ENCODE data around the gene HLTF.

The HLTF gene

DNA sequence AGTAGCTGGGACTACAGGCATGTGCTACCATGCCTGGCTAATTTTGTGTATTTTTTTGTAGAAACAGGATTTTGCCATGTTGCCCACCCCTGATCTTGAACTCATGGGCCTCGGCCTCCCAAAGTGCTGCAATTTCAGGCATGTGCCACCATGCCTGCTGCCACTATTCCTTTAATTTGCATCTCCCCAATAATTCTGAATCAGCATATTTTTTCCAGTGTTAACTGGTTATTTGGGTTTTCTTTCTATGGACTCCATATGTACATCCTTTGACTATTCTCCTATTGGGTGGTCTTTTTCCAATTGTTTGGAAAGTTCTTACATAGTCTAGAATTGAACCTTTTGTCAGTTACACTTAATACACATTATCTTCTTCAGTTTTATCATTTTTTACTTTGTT lies 28.1 kb downstream of the HLTF start:
- H3K27ac ChIP-seq (ENCODE audit: low read depth in 2 of 2, low read length in 2 of 2) = no peak overlapping the region
- no peaks in the 10 kb centered on the region for H3K27me3 ChIP-seq (ENCODE audit: control insufficient read depth in 2 of 2, insufficient read depth in 2 of 2, low read length in 2 of 2)
- no peak overlapping the region for H3K9ac ChIP-seq (ENCODE audit: low read depth in 1 of 2, low read length in 2 of 2)
- H3K4me1 ChIP-seq (ENCODE audit: control insufficient read depth in 2 of 2, insufficient read depth in 2 of 2, low read length in 2 of 2) = no peaks in the 10 kb centered on the region
- H3K9me3 ChIP-seq (ENCODE audit: control insufficient read depth in 2 of 2, low read length in 2 of 2) = no peaks in the 10 kb centered on the region
- H3K36me3 ChIP-seq (ENCODE audit: control insufficient read depth in 2 of 2, insufficient read depth in 2 of 2, low read length in 2 of 2) = peaks cover 0 to 8% of the 10 kb centered on the region in 2 donors
- no peak overlapping the region for H3K4me3 ChIP-seq (ENCODE audit: low read length in 2 of 2)

GRCh38 chr3:149055575-149055974 lies 30.8 kb downstream of the HLTF start:
- Histone ChIP-seq H3K4me3 (ENCODE audit: low read length in 2 of 2) (no peak overlapping the region), H3K9ac (ENCODE audit: low read depth in 1 of 2, low read length in 2 of 2) (no peak overlapping the region), H3K27me3 (ENCODE audit: control insufficient read depth in 2 of 2, insufficient read depth in 2 of 2, low read length in 2 of 2) (no peaks in the 10 kb centered on the region), H3K9me3 (ENCODE audit: control insufficient read depth in 2 of 2, low read length in 2 of 2) (no peaks in the 10 kb centered on the region), H3K27ac (ENCODE audit: low read depth in 2 of 2, low read length in 2 of 2) (no peak overlapping the region), H3K36me3 (ENCODE audit: control insufficient read depth in 2 of 2, insufficient read depth in 2 of 2, low read length in 2 of 2) (peaks cover 0 to 12% of the 10 kb centered on the region in 2 donors), H3K4me1 (ENCODE audit: control insufficient read depth in 2 of 2, insufficient read depth in 2 of 2, low read length in 2 of 2) (no peaks in the 10 kb centered on the region)

- Histone ChIP-seq H3K4me1 (ENCODE audit: control insufficient read depth in 2 of 2, insufficient read depth in 2 of 2, low read length in 2 of 2) (no peaks in the 10 kb centered on the region), H3K9me3 (ENCODE audit: control insufficient read depth in 2 of 2, low read length in 2 of 2) (no peaks in the 10 kb centered on the region), H3K27me3 (ENCODE audit: control insufficient read depth in 2 of 2, insufficient read depth in 2 of 2, low read length in 2 of 2) (no peaks in the 10 kb centered on the region), H3K9ac (ENCODE audit: low read depth in 1 of 2, low read length in 2 of 2) (no peak overlapping the region), H3K36me3 (ENCODE audit: control insufficient read depth in 2 of 2, insufficient read depth in 2 of 2, low read length in 2 of 2) (peaks cover 2 to 5% of the 10 kb centered on the region in 2 donors), H3K4me3 (ENCODE audit: low read length in 2 of 2) (no peak overlapping the region), H3K27ac (ENCODE audit: low read depth in 2 of 2, low read length in 2 of 2) (no peak overlapping the region)
Measured at GRCh38 chr3:149044339-149045083, 41.8 kb downstream of the HLTF start.

GRCh38 chr3:149042789-149043386 lies 43.4 kb downstream of the HLTF start:
- no peak overlapping the region for H3K4me3 ChIP-seq (ENCODE audit: low read length in 2 of 2)
- no peak overlapping the region for H3K9ac ChIP-seq (ENCODE audit: low read depth in 1 of 2, low read length in 2 of 2)
- no peak overlapping the region for H3K27ac ChIP-seq (ENCODE audit: low read depth in 2 of 2, low read length in 2 of 2)
- no peaks in the 10 kb centered on the region for H3K27me3 ChIP-seq (ENCODE audit: control insufficient read depth in 2 of 2, insufficient read depth in 2 of 2, low read length in 2 of 2)
- H3K4me1 ChIP-seq (ENCODE audit: control insufficient read depth in 2 of 2, insufficient read depth in 2 of 2, low read length in 2 of 2) = no peaks in the 10 kb centered on the region
- H3K36me3 ChIP-seq (ENCODE audit: control insufficient read depth in 2 of 2, insufficient read depth in 2 of 2, low read length in 2 of 2) = peaks cover 1 to 3% of the 10 kb centered on the region in 2 donors
- no peaks in the 10 kb centered on the region for H3K9me3 ChIP-seq (ENCODE audit: control insufficient read depth in 2 of 2, low read length in 2 of 2)

DNA sequence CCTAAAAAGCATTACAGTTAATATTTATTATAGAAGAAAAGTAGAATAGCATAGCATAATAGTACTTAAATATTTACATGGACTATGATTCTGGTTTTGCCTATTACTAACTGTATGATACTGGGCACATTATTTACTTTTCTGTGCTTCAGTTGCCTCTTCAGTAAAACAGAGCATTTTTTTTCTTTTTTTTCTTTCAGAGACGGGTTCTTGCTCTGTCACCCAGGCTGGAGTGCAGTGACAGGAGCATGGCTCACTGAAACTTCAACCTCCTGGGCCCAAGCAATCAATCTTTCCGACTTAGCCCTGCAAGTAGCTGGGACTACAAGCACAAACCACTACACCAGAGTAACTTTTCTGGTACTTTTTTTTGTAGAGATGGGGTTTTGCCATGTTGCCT lies 48.0 kb downstream of the HLTF start:
- H3K9me3 ChIP-seq (ENCODE audit: control insufficient read depth in 2 of 2, low read length in 2 of 2) = no peaks in the 10 kb centered on the region
- H3K27me3 ChIP-seq (ENCODE audit: control insufficient read depth in 2 of 2, insufficient read depth in 2 of 2, low read length in 2 of 2) = no peaks in the 10 kb centered on the region
- no peak overlapping the region for H3K9ac ChIP-seq (ENCODE audit: low read depth in 1 of 2, low read length in 2 of 2)
- H3K4me1 ChIP-seq (ENCODE audit: control insufficient read depth in 2 of 2, insufficient read depth in 2 of 2, low read length in 2 of 2) = no peaks in the 10 kb centered on the region
- H3K27ac ChIP-seq (ENCODE audit: low read depth in 2 of 2, low read length in 2 of 2) = no peak overlapping the region
- no peak overlapping the region for H3K4me3 ChIP-seq (ENCODE audit: low read length in 2 of 2)
- peaks cover 0 to 8% of the 10 kb centered on the region in 2 donors for H3K36me3 ChIP-seq (ENCODE audit: control insufficient read depth in 2 of 2, insufficient read depth in 2 of 2, low read length in 2 of 2)

DNA sequence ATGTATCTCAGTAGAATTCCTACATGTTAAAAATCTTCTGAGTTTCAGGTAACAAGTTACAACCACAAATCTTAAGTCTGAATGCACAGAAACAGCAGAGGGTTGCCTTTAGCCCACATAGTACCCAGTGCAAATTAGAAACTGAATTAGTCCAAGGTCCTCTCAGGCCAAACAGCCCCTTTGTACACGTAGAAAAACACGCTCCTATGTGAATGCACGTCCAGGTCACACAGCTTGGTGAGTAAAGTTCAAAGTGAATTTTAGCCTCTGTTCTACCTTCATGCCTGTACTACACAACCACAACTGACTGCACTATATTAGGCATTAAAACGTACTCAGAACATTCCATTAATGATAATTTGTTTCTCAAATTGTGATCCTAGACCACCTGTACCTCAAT lies 48.6 kb downstream of the HLTF start:
- Histone ChIP-seq H3K36me3 (ENCODE audit: control insufficient read depth in 2 of 2, insufficient read depth in 2 of 2, low read length in 2 of 2) (peaks cover 0 to 8% of the 10 kb centered on the region in 2 donors), H3K9ac (ENCODE audit: low read depth in 1 of 2, low read length in 2 of 2) (no peak overlapping the region), H3K27ac (ENCODE audit: low read depth in 2 of 2, low read length in 2 of 2) (no peak overlapping the region)

GRCh38 chr3:149031096-149031495 lies 55.2 kb downstream of the HLTF start:
- no peaks in the 10 kb centered on the region for H3K4me1 ChIP-seq (ENCODE audit: control insufficient read depth in 2 of 2, insufficient read depth in 2 of 2, low read length in 2 of 2)
- H3K4me3 ChIP-seq (ENCODE audit: low read length in 2 of 2) = no peak overlapping the region
- H3K36me3 ChIP-seq (ENCODE audit: control insufficient read depth in 2 of 2, insufficient read depth in 2 of 2, low read length in 2 of 2) = peaks cover 16 to 21% of the 10 kb centered on the region in 2 donors
- H3K9ac ChIP-seq (ENCODE audit: low read depth in 1 of 2, low read length in 2 of 2) = no peak overlapping the region
- H3K9me3 ChIP-seq (ENCODE audit: control insufficient read depth in 2 of 2, low read length in 2 of 2) = no peaks in the 10 kb centered on the region
- no peak overlapping the region for H3K27ac ChIP-seq (ENCODE audit: low read depth in 2 of 2, low read length in 2 of 2)
- H3K27me3 ChIP-seq (ENCODE audit: control insufficient read depth in 2 of 2, insufficient read depth in 2 of 2, low read length in 2 of 2) = no peaks in the 10 kb centered on the region

More for the DNA sequence above, 48.6 kb downstream of the HLTF start:
- Histone ChIP-seq H3K4me1 (ENCODE audit: control insufficient read depth in 2 of 2, insufficient read depth in 2 of 2, low read length in 2 of 2) (no peaks in the 10 kb centered on the region), H3K27me3 (ENCODE audit: control insufficient read depth in 2 of 2, insufficient read depth in 2 of 2, low read length in 2 of 2) (no peaks in the 10 kb centered on the region), H3K4me3 (ENCODE audit: low read length in 2 of 2) (no peak overlapping the region), H3K9me3 (ENCODE audit: control insufficient read depth in 2 of 2, low read length in 2 of 2) (no peaks in the 10 kb centered on the region)

DNA sequence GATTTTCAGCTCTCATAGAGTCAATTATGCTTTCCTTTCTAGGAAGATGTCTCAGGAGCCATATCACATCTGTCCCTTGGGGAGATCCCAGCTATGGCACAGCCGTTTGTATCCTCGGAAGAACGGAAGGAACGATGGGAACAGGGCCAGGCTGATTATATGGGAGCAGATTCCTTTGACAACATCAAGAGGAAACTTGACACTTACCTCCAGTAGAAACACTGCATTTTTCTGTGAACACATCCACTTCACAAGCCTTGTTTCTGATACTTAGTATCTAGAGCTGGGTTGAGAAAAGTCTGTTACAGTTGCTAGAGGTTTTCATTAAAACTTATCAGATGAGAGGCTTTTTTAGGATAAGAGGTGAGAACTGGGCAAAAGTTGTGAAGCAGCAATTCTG lies 59.6 kb downstream of the HLTF start:
- Histone ChIP-seq H3K4me3 (ENCODE audit: low read length in 2 of 2) (no peak overlapping the region), H3K36me3 (ENCODE audit: control insufficient read depth in 2 of 2, insufficient read depth in 2 of 2, low read length in 2 of 2) (peaks cover 38 to 50% of the 10 kb centered on the region in 2 donors), H3K27me3 (ENCODE audit: control insufficient read depth in 2 of 2, insufficient read depth in 2 of 2, low read length in 2 of 2) (no peaks in the 10 kb centered on the region), H3K9me3 (ENCODE audit: control insufficient read depth in 2 of 2, low read length in 2 of 2) (no peaks in the 10 kb centered on the region), H3K27ac (ENCODE audit: low read depth in 2 of 2, low read length in 2 of 2) (no peak overlapping the region), H3K4me1 (ENCODE audit: control insufficient read depth in 2 of 2, insufficient read depth in 2 of 2, low read length in 2 of 2) (no peaks in the 10 kb centered on the region), H3K9ac (ENCODE audit: low read depth in 1 of 2, low read length in 2 of 2) (no peak overlapping the region)

- no peak overlapping the region for H3K27ac ChIP-seq (ENCODE audit: low read depth in 2 of 2, low read length in 2 of 2)
- H3K9ac ChIP-seq (ENCODE audit: low read depth in 1 of 2, low read length in 2 of 2) = no peak overlapping the region
- peaks cover 36 to 61% of the 10 kb centered on the region in 2 donors for H3K36me3 ChIP-seq (ENCODE audit: control insufficient read depth in 2 of 2, insufficient read depth in 2 of 2, low read length in 2 of 2)
- H3K27me3 ChIP-seq (ENCODE audit: control insufficient read depth in 2 of 2, insufficient read depth in 2 of 2, low read length in 2 of 2) = no peaks in the 10 kb centered on the region
- H3K4me3 ChIP-seq (ENCODE audit: low read length in 2 of 2) = no peak overlapping the region
- no peaks in the 10 kb centered on the region for H3K4me1 ChIP-seq (ENCODE audit: control insufficient read depth in 2 of 2, insufficient read depth in 2 of 2, low read length in 2 of 2)
- H3K9me3 ChIP-seq (ENCODE audit: control insufficient read depth in 2 of 2, low read length in 2 of 2) = no peaks in the 10 kb centered on the region
Measured at GRCh38 chr3:149023951-149024350, 62.4 kb downstream of the HLTF start.

DNA sequence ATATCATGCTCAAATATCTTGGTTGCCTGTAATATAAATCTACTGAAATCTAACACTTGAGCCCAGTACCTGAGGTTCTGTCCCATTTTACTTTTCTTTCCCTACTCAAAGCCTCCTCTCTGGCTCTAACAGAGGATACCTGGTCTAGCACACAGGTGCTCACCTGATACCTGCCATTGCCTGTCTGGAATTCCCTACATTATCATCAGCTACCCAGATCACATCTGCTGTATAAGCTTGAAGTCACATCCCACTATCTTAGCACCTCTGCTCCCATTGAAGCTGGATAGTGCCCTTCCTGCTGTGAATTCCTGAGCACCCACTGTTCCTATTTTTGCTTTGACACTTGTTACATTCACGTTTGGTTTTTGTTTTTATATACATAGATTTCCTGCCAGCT lies 64.5 kb downstream of the HLTF start:
- no peak overlapping the region for H3K4me3 ChIP-seq (ENCODE audit: low read length in 2 of 2)
- no peaks in the 10 kb centered on the region for H3K27me3 ChIP-seq (ENCODE audit: control insufficient read depth in 2 of 2, insufficient read depth in 2 of 2, low read length in 2 of 2)
- H3K9me3 ChIP-seq (ENCODE audit: control insufficient read depth in 2 of 2, low read length in 2 of 2) = no peaks in the 10 kb centered on the region
- no peak overlapping the region for H3K27ac ChIP-seq (ENCODE audit: low read depth in 2 of 2, low read length in 2 of 2)
- H3K9ac ChIP-seq (ENCODE audit: low read depth in 1 of 2, low read length in 2 of 2) = no peak overlapping the region
- no peaks in the 10 kb centered on the region for H3K4me1 ChIP-seq (ENCODE audit: control insufficient read depth in 2 of 2, insufficient read depth in 2 of 2, low read length in 2 of 2)
- peaks cover 32 to 51% of the 10 kb centered on the region in 2 donors for H3K36me3 ChIP-seq (ENCODE audit: control insufficient read depth in 2 of 2, insufficient read depth in 2 of 2, low read length in 2 of 2)

All from mucosa of rectum (tissue), 2 donors.